ENCODE results near the gene CRB1. TPM values are rescaled to one million over a fixed set of nuclear protein-coding genes. Genes with fewer than 3 reads are reported as not detected.

The CRB1 gene
- polyA plus RNA-seq (ENCODE audit: insufficient read length in 3 of 3), result 1 to 10 TPM; 2.4 to 2.6 (median 2.5) TPM
- long read RNA-seq, donor 1, result 0 reads
- long read RNA-seq, donor 2, result 0 reads
- long read RNA-seq, donor 3, partial matches to known transcripts, result 0 of 1 reads
- long read RNA-seq, donor 3, other reads (novel, unspliced or antisense), result 0 of 1 reads
- long read RNA-seq, donor 4, result 0 reads
- long read RNA-seq, donor 5, result 0 reads
- long read RNA-seq, donor 6, full-length matches to known transcripts, result 3 of 3 reads
- long read RNA-seq, donor 6, partial matches to known transcripts, result 0 of 3 reads
- long read RNA-seq, donor 6, other reads (novel, unspliced or antisense), result 0 of 3 reads
- long read RNA-seq, donor 7, result 0 reads
- long read RNA-seq, donor 8, result 0 reads
- long read RNA-seq, donor 9, result 0 reads
- long read RNA-seq, donor 10, result 0 reads
- long read RNA-seq, donor 11, result 0 reads
- long read RNA-seq, donor 12, result 0 reads
- long read RNA-seq, donor 13, result 0 reads
- long read RNA-seq, donor 14, result 0 reads
- long read RNA-seq, donor 15, result 0 reads
- long read RNA-seq, donor 16, result 0 reads

GRCh38 chr1:197268012-197268411 is at the start of gene CRB1:
CRB1 (plus strand) TSS chr1:197268252; CDS start chr1:197268413, 161 bp downstream.
- peak in 2 of 11 donors; percentile 2 to 4 for DNase-seq (ENCODE audit: extremely low read depth in 1 of 11, low read depth in 9 of 11, low spot score in 4 of 11)

- DNase-seq (ENCODE audit: extremely low read depth in 1 of 11, low read depth in 9 of 11, low spot score in 4 of 11), result no peak
These were observed 49.2 kb upstream of the CRB1 start for GRCh38 chr1:197218857-197219256.

GRCh38 chr1:197222025-197222685 is 45.9 kb upstream of the CRB1 start:
- no peak for DNase-seq (ENCODE audit: extremely low read depth in 1 of 11, low read depth in 9 of 11, low spot score in 4 of 11)

GRCh38 chr1:197222780-197223179 is 45.3 kb upstream of the CRB1 start:
- DNase-seq (ENCODE audit: extremely low read depth in 1 of 11, low read depth in 9 of 11, low spot score in 4 of 11), result no peak

- peak in 4 of 11 donors; percentile 3 to 29 (median 21) for DNase-seq (ENCODE audit: extremely low read depth in 1 of 11, low read depth in 9 of 11, low spot score in 4 of 11)
These were observed 43.9 kb upstream of the CRB1 start for GRCh38 chr1:197224160-197224559.

GRCh38 chr1:197225611-197226010 is 42.4 kb upstream of the CRB1 start:
- peak in 1 of 11 donors; percentile 2 for DNase-seq (ENCODE audit: extremely low read depth in 1 of 11, low read depth in 9 of 11, low spot score in 4 of 11)

GRCh38 chr1:197234581-197234980 is 33.5 kb upstream of the CRB1 start:
- no peak for DNase-seq (ENCODE audit: extremely low read depth in 1 of 11, low read depth in 9 of 11, low spot score in 4 of 11)

- DNase-seq (ENCODE audit: extremely low read depth in 1 of 11, low read depth in 9 of 11, low spot score in 4 of 11), result no peak
These were observed 32.7 kb upstream of the CRB1 start for GRCh38 chr1:197235355-197235754.

GRCh38 chr1:197247465-197247864 is 20.6 kb upstream of the CRB1 start:
- no peak for DNase-seq (ENCODE audit: extremely low read depth in 1 of 11, low read depth in 9 of 11, low spot score in 4 of 11)

GRCh38 chr1:197249324-197249723 is 18.7 kb upstream of the CRB1 start:
- no peak for DNase-seq (ENCODE audit: extremely low read depth in 1 of 11, low read depth in 9 of 11, low spot score in 4 of 11)

GRCh38 chr1:197250616-197251015 is 17.4 kb upstream of the CRB1 start:
- DNase-seq (ENCODE audit: extremely low read depth in 1 of 11, low read depth in 9 of 11, low spot score in 4 of 11), result no peak

GRCh38 chr1:197252973-197253372 is 15.1 kb upstream of the CRB1 start:
- no peak for DNase-seq (ENCODE audit: extremely low read depth in 1 of 11, low read depth in 9 of 11, low spot score in 4 of 11)

- DNase-seq (ENCODE audit: extremely low read depth in 1 of 11, low read depth in 9 of 11, low spot score in 4 of 11), result no peak
These were observed 13.2 kb upstream of the CRB1 start for GRCh38 chr1:197254866-197255265.

- no peak for DNase-seq (ENCODE audit: extremely low read depth in 1 of 11, low read depth in 9 of 11, low spot score in 4 of 11)
These were observed 3.0 kb upstream of the CRB1 start for GRCh38 chr1:197264936-197265567.

GRCh38 chr1:197269053-197269452 is 1.0 kb downstream of the CRB1 start:
- no peak for DNase-seq (ENCODE audit: extremely low read depth in 1 of 11, low read depth in 9 of 11, low spot score in 4 of 11)

- DNase-seq (ENCODE audit: extremely low read depth in 1 of 11, low read depth in 9 of 11, low spot score in 4 of 11), result no peak
These were observed 4.7 kb downstream of the CRB1 start for GRCh38 chr1:197272791-197273190.

GRCh38 chr1:197277166-197277565 is 9.1 kb downstream of the CRB1 start:
- DNase-seq (ENCODE audit: extremely low read depth in 1 of 11, low read depth in 9 of 11, low spot score in 4 of 11), result no peak

GRCh38 chr1:197284325-197284724 is 16.3 kb downstream of the CRB1 start:
- DNase-seq (ENCODE audit: extremely low read depth in 1 of 11, low read depth in 9 of 11, low spot score in 4 of 11), result no peak

- DNase-seq (ENCODE audit: extremely low read depth in 1 of 11, low read depth in 9 of 11, low spot score in 4 of 11), result no peak
These were observed 16.9 kb downstream of the CRB1 start for GRCh38 chr1:197284966-197285365.
